Smooth muscle cell (in vitro differentiated cells): Measurements from ENCODE around the gene PHF12. TPM values are rescaled to one million over a fixed set of nuclear protein-coding genes. Genes with fewer than 3 reads are reported as not detected.

Source experiments
- DNase-seq: peaks from one replicate; lab custom pipeline; 2025; ENCODE audit not compliant: unreplicated experiment; lab: John Stamatoyannopoulos, UW
- H2AFZ ChIP-seq: fragments of 200-600 bp; sonication (generic); 2 replicates; pipeline ENCODE4 v1.6.0; 2016; ENCODE audit warnings: antibody characterized with exemption, low read depth, mild to moderate bottlenecking
- H3F3A ChIP-seq: fragments of 200-600 bp; sonication (generic); 2 replicates; pipeline ENCODE4 v1.6.0; 2017; ENCODE audit warnings: antibody characterized with exemption, low read depth
- H3K27ac ChIP-seq: fragments of 200-600 bp; sonication (generic); 2 replicates; pipeline ENCODE4 v1.5.1; 2016; ENCODE audit warnings: low read depth, mild to moderate bottlenecking
- H3K27me3 ChIP-seq: fragments of 200-600 bp; sonication (generic); 2 replicates; pipeline ENCODE4 v1.6.1; 2016; ENCODE audit warnings: low read depth, mild to moderate bottlenecking
- H3K36me3 ChIP-seq: fragments of 200-600 bp; sonication (generic); 2 replicates; pipeline ENCODE4 v1.5.1; 2016; ENCODE audit warnings: low read depth
- H3K4me1 ChIP-seq: fragments of 200-600 bp; sonication (generic); 2 replicates; pipeline ENCODE4 v1.5.1; 2016; ENCODE audit warnings: low read depth
- H3K4me2 ChIP-seq: fragments of 200-600 bp; sonication (generic); 2 replicates; pipeline ENCODE4 v1.6.0; 2016; ENCODE audit warnings: mild to moderate bottlenecking
- H3K4me3 ChIP-seq: fragments of 200-600 bp; sonication (generic); 2 replicates; pipeline ENCODE4 v1.5.1; 2016; ENCODE audit warnings: mild to moderate bottlenecking
- H3K79me2 ChIP-seq: fragments of 200-600 bp; sonication (generic); 2 replicates; pipeline ENCODE4 v1.6.0; 2016; ENCODE audit warnings: low read depth, mild to moderate bottlenecking
- H3K9ac ChIP-seq: fragments of 200-600 bp; sonication (generic); 2 replicates; pipeline ENCODE4 v1.6.0; 2016; ENCODE audit warnings: low read depth
- H3K9me3 ChIP-seq: fragments of 200-600 bp; sonication (generic); replicated peaks from 2 replicates; pipeline ENCODE4 v1.5.1; 2016; ENCODE audit warnings: low read depth
- H4K20me1 ChIP-seq: fragments of 200-600 bp; sonication (generic); 2 replicates; pipeline ENCODE4 v1.6.0; 2016; ENCODE audit warnings: low read depth
- WGBS: methylation state at CpG from one replicate; pipeline ENCODE4 v1.1.7; 2016; ENCODE audit warnings: low lambda C conversion rate; 5-methylcytosine and 5-hydroxymethylcytosine counted together
- polyA plus RNA-seq: library from polyadenylated mRNA; unstranded; fragments of >200 nt; fragmentation: Nextera tagmentation; extraction: Ambion mirVana; gene quantifications from 2 replicates; pipeline ENCODE4 v1.2.1, GENCODE V29; 2016
- total RNA-seq: library from RNA; depleted of rRNA; stranded (reverse); fragments of >200 nt; gene quantifications from 2 replicates; pipeline ENCODE4 v1.2.3, GENCODE V29; 2014
- TF ChIP-seq, protein P1 (sequence below): fragments of 200-600 bp; sonication (generic); IDR thresholded peaks from 2 replicates; pipeline ENCODE4 v1.5.1; 2017; ENCODE audit warnings: borderline replicate concordance, mild to moderate bottlenecking, antibody characterized with exemption; ENCODE audit not compliant: insufficient read depth, poor library complexity, severe bottlenecking

PHF12 gene
- total and polyA plus RNA-seq, 2 experiments from 2014 or later = 14.0 to 18.9 TPM

DNA sequence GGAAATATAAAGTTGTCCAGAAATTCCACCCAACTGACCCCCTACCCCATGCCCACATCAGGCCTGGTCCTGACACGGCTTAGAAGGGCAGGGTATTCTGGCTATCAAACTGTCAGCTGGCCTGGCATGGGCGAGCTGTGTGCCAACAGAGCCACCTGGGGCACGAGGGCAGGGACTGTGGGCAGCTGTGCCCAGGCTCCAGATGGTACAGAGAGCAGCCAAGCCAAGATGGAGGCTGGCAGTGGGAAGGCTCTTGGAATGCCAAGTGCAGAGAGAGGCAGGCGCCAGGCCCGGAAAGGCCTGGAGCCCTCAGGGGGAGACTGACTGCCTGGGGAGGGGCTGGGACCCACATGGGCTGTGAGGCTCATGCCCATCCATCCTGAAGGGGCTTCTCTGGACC is 24.3 kb upstream of the PHF12 start:
- Histone ChIP-seq H3F3A (no peaks in the 10 kb centered on the region), H3K9me3 (no peaks in the 10 kb centered on the region), H3K9ac (no peak overlapping the region), H4K20me1 (no peaks in the 10 kb centered on the region), H3K79me2 (no peaks in the 10 kb centered on the region), H3K27ac (no peak overlapping the region), H3K4me1 (no peaks in the 10 kb centered on the region), H3K36me3 (no peaks in the 10 kb centered on the region), H3K4me2 (no peak overlapping the region), H3K27me3 (no peaks in the 10 kb centered on the region), H2AFZ (no peak overlapping the region), H3K4me3 (no peak overlapping the region)
- DNase-seq = no peak
- TF ChIP-seq, protein P1, sequence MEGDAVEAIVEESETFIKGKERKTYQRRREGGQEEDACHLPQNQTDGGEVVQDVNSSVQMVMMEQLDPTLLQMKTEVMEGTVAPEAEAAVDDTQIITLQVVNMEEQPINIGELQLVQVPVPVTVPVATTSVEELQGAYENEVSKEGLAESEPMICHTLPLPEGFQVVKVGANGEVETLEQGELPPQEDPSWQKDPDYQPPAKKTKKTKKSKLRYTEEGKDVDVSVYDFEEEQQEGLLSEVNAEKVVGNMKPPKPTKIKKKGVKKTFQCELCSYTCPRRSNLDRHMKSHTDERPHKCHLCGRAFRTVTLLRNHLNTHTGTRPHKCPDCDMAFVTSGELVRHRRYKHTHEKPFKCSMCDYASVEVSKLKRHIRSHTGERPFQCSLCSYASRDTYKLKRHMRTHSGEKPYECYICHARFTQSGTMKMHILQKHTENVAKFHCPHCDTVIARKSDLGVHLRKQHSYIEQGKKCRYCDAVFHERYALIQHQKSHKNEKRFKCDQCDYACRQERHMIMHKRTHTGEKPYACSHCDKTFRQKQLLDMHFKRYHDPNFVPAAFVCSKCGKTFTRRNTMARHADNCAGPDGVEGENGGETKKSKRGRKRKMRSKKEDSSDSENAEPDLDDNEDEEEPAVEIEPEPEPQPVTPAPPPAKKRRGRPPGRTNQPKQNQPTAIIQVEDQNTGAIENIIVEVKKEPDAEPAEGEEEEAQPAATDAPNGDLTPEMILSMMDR = no peak
- WGBS = 97% methylated on average over 5 of the region's 5 CpGs

DNA sequence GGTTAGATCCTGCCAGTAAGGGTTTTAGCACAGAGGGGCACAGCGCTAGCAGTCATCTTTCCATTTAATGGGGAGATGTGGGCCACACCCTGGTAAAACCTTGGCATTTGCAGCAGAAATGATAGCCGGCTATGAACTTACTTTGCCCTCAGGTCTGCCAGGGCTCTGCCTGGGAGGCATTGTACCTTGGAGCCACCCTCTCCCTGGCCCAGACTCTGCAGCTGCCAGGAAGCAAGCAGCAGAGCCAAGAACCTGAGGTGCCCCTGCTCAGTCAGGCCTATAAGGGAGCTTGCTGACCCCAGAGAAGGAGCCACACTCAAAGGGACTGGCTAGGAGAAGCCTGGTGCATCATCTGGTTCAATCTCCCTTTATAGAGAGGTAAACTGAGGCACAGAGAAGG is 23.7 kb upstream of the PHF12 start:
- Histone ChIP-seq H3K27ac (no peak overlapping the region), H3K4me3 (no peak overlapping the region), H3K9ac (no peak overlapping the region), H3K4me1 (no peaks in the 10 kb centered on the region), H3F3A (no peaks in the 10 kb centered on the region), H3K79me2 (no peaks in the 10 kb centered on the region), H3K9me3 (no peaks in the 10 kb centered on the region), H3K4me2 (no peak overlapping the region), H3K27me3 (no peaks in the 10 kb centered on the region), H2AFZ (no peak overlapping the region), H4K20me1 (no peaks in the 10 kb centered on the region), H3K36me3 (no peaks in the 10 kb centered on the region)
- no peak for DNase-seq
- TF ChIP-seq, protein P1 = no peak
- WGBS = 92% methylated on average over 2 of the region's 2 CpGs

DNA sequence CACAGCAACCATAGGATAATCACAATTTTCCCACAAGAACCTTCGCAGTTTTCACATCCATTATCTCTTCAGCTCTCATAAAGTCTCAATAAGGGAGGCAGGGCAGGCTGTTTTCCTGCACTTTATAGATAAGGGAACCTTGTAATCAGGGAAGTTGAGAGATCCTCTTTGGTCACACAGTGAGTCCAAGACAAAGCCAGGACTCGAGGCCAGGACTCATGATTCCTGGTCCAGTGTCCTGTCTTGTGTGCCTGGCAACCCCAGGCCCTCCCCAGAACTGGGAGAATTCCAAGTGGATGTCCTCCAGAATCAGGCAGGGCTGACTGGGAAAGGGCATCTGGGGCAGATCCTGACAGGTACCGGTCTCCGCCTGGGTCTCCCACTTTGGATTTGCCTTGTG is 23.1 kb upstream of the PHF12 start:
- H3K4me2 ChIP-seq = no peak overlapping the region
- H3K36me3 ChIP-seq = no peaks in the 10 kb centered on the region
- TF ChIP-seq, protein P1 = no peak
- H3K27ac ChIP-seq = no peak overlapping the region
- no peak overlapping the region for H3K4me3 ChIP-seq
- 61% methylated on average over 4 of the region's 4 CpGs for WGBS
- no peaks in the 10 kb centered on the region for H4K20me1 ChIP-seq
- no peak overlapping the region for H2AFZ ChIP-seq
- no peaks in the 10 kb centered on the region for H3K4me1 ChIP-seq
- H3F3A ChIP-seq = no peaks in the 10 kb centered on the region
- no peaks in the 10 kb centered on the region for H3K9me3 ChIP-seq
- no peaks in the 10 kb centered on the region for H3K27me3 ChIP-seq
- no peak for DNase-seq
- no peak overlapping the region for H3K9ac ChIP-seq
- H3K79me2 ChIP-seq = no peaks in the 10 kb centered on the region

DNA sequence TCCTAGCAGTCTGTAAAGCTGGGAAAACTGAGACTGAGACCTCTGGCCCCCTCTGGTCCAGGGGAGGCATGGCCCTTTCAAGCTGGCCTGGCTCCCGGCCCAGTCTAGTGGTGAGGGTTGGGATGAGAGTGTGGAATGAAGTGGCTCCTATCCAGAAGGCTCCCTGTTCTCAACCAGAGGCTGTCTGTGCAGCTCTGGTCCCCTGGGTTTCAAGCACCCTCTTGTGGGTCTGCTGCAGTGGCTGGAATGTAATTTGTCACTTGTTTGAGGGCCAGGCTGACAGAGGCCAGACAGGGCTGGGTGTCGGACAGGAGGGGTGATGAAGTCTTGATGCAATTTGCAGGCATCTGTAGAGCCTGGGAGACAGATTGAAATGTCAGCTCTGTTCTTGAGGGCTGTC is 22.1 kb upstream of the PHF12 start:
- H2AFZ ChIP-seq = no peak overlapping the region
- H3K79me2 ChIP-seq = no peaks in the 10 kb centered on the region
- no peak overlapping the region for H3K27ac ChIP-seq
- no peak for DNase-seq
- no peak overlapping the region for H3K4me3 ChIP-seq
- peaks cover 1% of the 10 kb centered on the region for H3K4me1 ChIP-seq
- H3K9ac ChIP-seq = no peak overlapping the region
- H3K4me2 ChIP-seq = no peak overlapping the region
- no peaks in the 10 kb centered on the region for H3K36me3 ChIP-seq
- no peaks in the 10 kb centered on the region for H3K9me3 ChIP-seq
- no peaks in the 10 kb centered on the region for H3K27me3 ChIP-seq
- TF ChIP-seq, protein P1 = no peak
- WGBS = 15% methylated on average over 2 of the region's 2 CpGs
- H3F3A ChIP-seq = no peaks in the 10 kb centered on the region
- no peaks in the 10 kb centered on the region for H4K20me1 ChIP-seq
